Right renal cortex interstitium (tissue), 3 donors: ENCODE data around the gene LRP4. TPM values are rescaled to one million over a fixed set of nuclear protein-coding genes. Genes with fewer than 3 reads are reported as not detected.

ENCODE experiments used
- DNase-seq, 3 donors: peaks; one replicate each; pipeline ENCODE4 v3.0.0-alpha.2; 2013; ENCODE audit warnings: low read depth in 3 of 3, low spot score in 2 of 3
- polyA plus RNA-seq, 3 donors: library from polyadenylated mRNA; unstranded; fragments of 120-200 nt; gene quantifications; one replicate each; pipeline ENCODE4 v1.2.1, GENCODE V29; 2013; ENCODE audit not compliant: insufficient read length in 3 of 3

Gene LRP4
- polyA plus RNA-seq, 3 donors, result 26.4 to 29.5 (median 28.6) TPM

- DNase-seq, result no peak
Observed at GRCh38 chr11:46850829-46851380, 67.4 kb downstream of the LRP4 start.

GRCh38 chr11:46849631-46850030 is 68.7 kb downstream of the LRP4 start:
- DNase-seq, result no peak

GRCh38 chr11:46846510-46846830 is 71.9 kb downstream of the LRP4 start:
- DNase-seq, result peak in 1 of 3 donors; percentile 25

- peak in 2 of 3 donors; percentile 78 to 85 for DNase-seq
Observed at GRCh38 chr11:46845740-46846509, 72.4 kb downstream of the LRP4 start, which contains the start of gene CKAP5. TSS of gene CKAP5 (minus strand) at chr11:46846280. CDS start at chr11:46821231, 25,049 bp downstream.

GRCh38 chr11:46845440-46845739 is 73.0 kb downstream of the LRP4 start:
- DNase-seq, result peak in 1 of 3 donors; percentile 25

GRCh38 chr11:46840116-46840515 is 78.2 kb downstream of the LRP4 start:
- no peak for DNase-seq

- DNase-seq, result no peak
Observed at GRCh38 chr11:46838501-46838900, 79.8 kb downstream of the LRP4 start.

- DNase-seq, result no peak
Observed at GRCh38 chr11:46837860-46838259, 80.5 kb downstream of the LRP4 start.

- no peak for DNase-seq
Observed at GRCh38 chr11:46836870-46837269, 81.5 kb downstream of the LRP4 start.

- no peak for DNase-seq
Observed at GRCh38 chr11:46836431-46836830, 81.9 kb downstream of the LRP4 start.

- no peak for DNase-seq
Observed at GRCh38 chr11:46835897-46836296, 82.5 kb downstream of the LRP4 start.

- DNase-seq, result no peak
Observed at GRCh38 chr11:46834821-46835220, 83.5 kb downstream of the LRP4 start.

GRCh38 chr11:46832511-46833214 is 85.7 kb downstream of the LRP4 start:
- DNase-seq, result no peak

- DNase-seq, result no peak
Observed at GRCh38 chr11:46827995-46828394, 90.4 kb downstream of the LRP4 start.

GRCh38 chr11:46826310-46827044 is 91.9 kb downstream of the LRP4 start:
- peak in 2 of 3 donors; percentile 34 to 62 for DNase-seq

- no peak for DNase-seq
Observed at GRCh38 chr11:46808799-46809431, 109.4 kb downstream of the LRP4 start.

Other genes with a start within 250 kb of the LRP4 start
- gene ARHGAP1, start 217.9 kb downstream of the LRP4 start, polyA plus RNA-seq, result 10 to 100 TPM; 45.1 to 49.5 (median 46.0) TPM
- 1 to 10 TPM; 7.9 to 8.4 (median 8.3) TPM for gene ZNF408, start 217.5 kb downstream of the LRP4 start, polyA plus RNA-seq
- under 1 TPM; 0.21 to 0.35 (median 0.25) TPM for gene F2, start 199.3 kb downstream of the LRP4 start, polyA plus RNA-seq
- 100 to 1,000 TPM in 2 of 3 donors, 10 to 100 TPM in 1; 95.4 to 116 (median 113) TPM for gene CKAP5, start 72.3 kb downstream of the LRP4 start, polyA plus RNA-seq
- gene CSTPP1, start 18.2 kb upstream of the LRP4 start, polyA plus RNA-seq, result 10 to 100 TPM; 56.8 to 58.1 (median 57.1) TPM